ENCODE measurements around the gene TRDMT1. TPM values are rescaled to one million over a fixed set of nuclear protein-coding genes. Genes with fewer than 3 reads are reported as not detected.

TRDMT1 gene
- total and polyA plus RNA-seq, 2 donors (not counting 1 experiment from before 2014, with no cell fraction given) = 5.8 to 7.0 TPM

GRCh38 chr10:17241611-17242333, 40.3 kb upstream of the TRDMT1 start:
- Histone ChIP-seq H3K9me3 (ENCODE audit: control insufficient read depth, insufficient read depth, low read depth, low read length) (no peaks in the 10 kb centered on the region), H3K4me1 (ENCODE audit: control insufficient read depth, extremely low read depth, insufficient read depth, low read length) (no peaks in the 10 kb centered on the region), H3K79me2 (ENCODE audit: control insufficient read depth, insufficient read depth, low read length) (no peaks in the 10 kb centered on the region), H3K9ac (ENCODE audit: insufficient read depth, low read length) (no peak overlapping the region), H2AFZ (ENCODE audit: low read length) (no peak overlapping the region), H3K4me2 (ENCODE audit: extremely low read depth, insufficient read depth, low read length) (no peak overlapping the region), H4K20me1 (ENCODE audit: control insufficient read depth, extremely low read depth, insufficient read depth, low read length) (peaks cover 2% of the 10 kb centered on the region), H3K27ac (ENCODE audit: insufficient read depth, low read length) (no peak overlapping the region), H3K36me3 (ENCODE audit: control insufficient read depth, insufficient read depth, low read length) (peaks cover 2% of the 10 kb centered on the region), H3K4me3 (replicated peaks in 1 of 4; ENCODE audit: control extremely low read depth in 1 of 4, insufficient read depth in 1 of 4, low read depth in 3 of 4, low read length in 4 of 4) (no peak overlapping the region), H3K27me3 (ENCODE audit: control insufficient read depth, insufficient read depth, low read length) (no peaks in the 10 kb centered on the region)
- TF ChIP-seq EZH2 (IDR thresholded peaks at IDR 0.05; ENCODE audit: low read length, missing control alignments) = no peak
- DNase-seq (ENCODE audit: low read depth in 2 of 2) = no peak

- no peak overlapping the region for H3K27ac ChIP-seq (ENCODE audit: insufficient read depth, low read length)
- DNase-seq (ENCODE audit: low read depth in 2 of 2) = no peak
Observed at GRCh38 chr10:17240616-17241015, 39.1 kb upstream of the TRDMT1 start.

DNA sequence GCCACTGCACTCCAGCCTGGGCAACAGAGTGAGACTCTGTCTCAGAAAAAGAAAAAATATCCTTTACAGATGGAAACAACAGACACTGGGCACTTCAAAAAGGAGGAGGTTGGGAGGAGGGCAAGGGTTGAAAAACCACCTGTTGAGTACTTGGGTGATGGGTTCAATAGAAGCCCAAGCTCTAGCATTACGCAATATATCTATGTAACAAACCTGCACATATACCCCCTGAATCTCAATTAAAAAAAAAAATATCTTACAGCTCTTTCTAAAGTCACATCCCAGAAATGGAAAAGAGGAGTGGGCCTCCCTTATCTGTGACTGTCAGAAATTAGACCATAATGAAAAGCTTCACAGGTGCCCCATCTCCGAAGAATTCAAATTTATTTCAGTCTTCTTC, 38.6 kb upstream of the TRDMT1 start:
- no peak overlapping the region for H3K27ac ChIP-seq (ENCODE audit: insufficient read depth, low read length)
- H3K36me3 ChIP-seq (ENCODE audit: control insufficient read depth, insufficient read depth, low read length) = peaks cover 9% of the 10 kb centered on the region
- no peak overlapping the region for H3K4me3 ChIP-seq (replicated peaks in 1 of 4; ENCODE audit: control extremely low read depth in 1 of 4, insufficient read depth in 1 of 4, low read depth in 3 of 4, low read length in 4 of 4)
- peaks cover 2% of the 10 kb centered on the region for H4K20me1 ChIP-seq (ENCODE audit: control insufficient read depth, extremely low read depth, insufficient read depth, low read length)
- TF ChIP-seq, protein P1, sequence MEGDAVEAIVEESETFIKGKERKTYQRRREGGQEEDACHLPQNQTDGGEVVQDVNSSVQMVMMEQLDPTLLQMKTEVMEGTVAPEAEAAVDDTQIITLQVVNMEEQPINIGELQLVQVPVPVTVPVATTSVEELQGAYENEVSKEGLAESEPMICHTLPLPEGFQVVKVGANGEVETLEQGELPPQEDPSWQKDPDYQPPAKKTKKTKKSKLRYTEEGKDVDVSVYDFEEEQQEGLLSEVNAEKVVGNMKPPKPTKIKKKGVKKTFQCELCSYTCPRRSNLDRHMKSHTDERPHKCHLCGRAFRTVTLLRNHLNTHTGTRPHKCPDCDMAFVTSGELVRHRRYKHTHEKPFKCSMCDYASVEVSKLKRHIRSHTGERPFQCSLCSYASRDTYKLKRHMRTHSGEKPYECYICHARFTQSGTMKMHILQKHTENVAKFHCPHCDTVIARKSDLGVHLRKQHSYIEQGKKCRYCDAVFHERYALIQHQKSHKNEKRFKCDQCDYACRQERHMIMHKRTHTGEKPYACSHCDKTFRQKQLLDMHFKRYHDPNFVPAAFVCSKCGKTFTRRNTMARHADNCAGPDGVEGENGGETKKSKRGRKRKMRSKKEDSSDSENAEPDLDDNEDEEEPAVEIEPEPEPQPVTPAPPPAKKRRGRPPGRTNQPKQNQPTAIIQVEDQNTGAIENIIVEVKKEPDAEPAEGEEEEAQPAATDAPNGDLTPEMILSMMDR (conservative IDR thresholded peaks at IDR 0.05 in 1 of 2, IDR thresholded peaks at IDR 0.05 in 1 of 2; ENCODE audit: low read depth in 1 of 2, low read length in 2 of 2) = no peak
- TF ChIP-seq EZH2 (IDR thresholded peaks at IDR 0.05; ENCODE audit: low read length, missing control alignments) = no peak
- no peak overlapping the region for H3K4me2 ChIP-seq (ENCODE audit: extremely low read depth, insufficient read depth, low read length)
- H3K9me3 ChIP-seq (ENCODE audit: control insufficient read depth, insufficient read depth, low read depth, low read length) = no peaks in the 10 kb centered on the region
- peaks cover 2% of the 10 kb centered on the region for H3K4me1 ChIP-seq (ENCODE audit: control insufficient read depth, extremely low read depth, insufficient read depth, low read length)
- no peak for DNase-seq (ENCODE audit: low read depth in 2 of 2)
- H2AFZ ChIP-seq (ENCODE audit: low read length) = no peak overlapping the region
- peaks cover 4% of the 10 kb centered on the region for H3K79me2 ChIP-seq (ENCODE audit: control insufficient read depth, insufficient read depth, low read length)
- no peaks in the 10 kb centered on the region for H3K27me3 ChIP-seq (ENCODE audit: control insufficient read depth, insufficient read depth, low read length)
- no peak overlapping the region for H3K9ac ChIP-seq (ENCODE audit: insufficient read depth, low read length)

More at GRCh38 chr10:17240616-17241015, 39.1 kb upstream of the TRDMT1 start:
- Histone ChIP-seq H3K9ac (ENCODE audit: insufficient read depth, low read length) (no peak overlapping the region), H2AFZ (ENCODE audit: low read length) (no peak overlapping the region), H3K79me2 (ENCODE audit: control insufficient read depth, insufficient read depth, low read length) (peaks cover 2% of the 10 kb centered on the region), H3K4me1 (ENCODE audit: control insufficient read depth, extremely low read depth, insufficient read depth, low read length) (no peaks in the 10 kb centered on the region), H3K4me2 (ENCODE audit: extremely low read depth, insufficient read depth, low read length) (no peak overlapping the region), H3K27me3 (ENCODE audit: control insufficient read depth, insufficient read depth, low read length) (no peaks in the 10 kb centered on the region), H4K20me1 (ENCODE audit: control insufficient read depth, extremely low read depth, insufficient read depth, low read length) (peaks cover 2% of the 10 kb centered on the region), H3K36me3 (ENCODE audit: control insufficient read depth, insufficient read depth, low read length) (peaks cover 5% of the 10 kb centered on the region), H3K9me3 (ENCODE audit: control insufficient read depth, insufficient read depth, low read depth, low read length) (no peaks in the 10 kb centered on the region), H3K4me3 (replicated peaks in 1 of 4; ENCODE audit: control extremely low read depth in 1 of 4, insufficient read depth in 1 of 4, low read depth in 3 of 4, low read length in 4 of 4) (no peak overlapping the region)
- TF ChIP-seq, protein P1 (conservative IDR thresholded peaks at IDR 0.05 in 1 of 2, IDR thresholded peaks at IDR 0.05 in 1 of 2; ENCODE audit: low read depth in 1 of 2, low read length in 2 of 2) = no peak
- TF ChIP-seq EZH2 (IDR thresholded peaks at IDR 0.05; ENCODE audit: low read length, missing control alignments) = no peak
